Small intestine (tissue), 7 donors: ENCODE results near the gene TMED4. TPM values are rescaled to one million over a fixed set of nuclear protein-coding genes. Genes with fewer than 3 reads are reported as not detected.

Source experiments
- DNase-seq, 2 donors: peaks; one replicate each; pipeline versions ENCODE4 v3.0.0 to v3.0.0-alpha.2; 2013
- FAIRE-seq: peaks from 2 replicates; lab custom pipeline; 2012; peaks lifted over from hg19 to GRCh38; lab: Jason Lieb, UNC
- H3K27ac ChIP-seq, 3 donors: one replicate each; pipeline ENCODE4 v1.5.1; 2013; ENCODE audit warnings: low read length in 2 of 3, mild to moderate bottlenecking in 2 of 3, control low read depth in 1 of 3, inconsistent platforms in 1 of 3, low read depth in 1 of 3, moderate library complexity in 1 of 3
- H3K27me3 ChIP-seq, 3 donors: one replicate each; pipeline ENCODE4 v1.6.1; 2013; ENCODE audit warnings: low read length in 3 of 3, inconsistent platforms in 1 of 3; ENCODE audit not compliant: control insufficient read depth in 3 of 3, insufficient read depth in 3 of 3
- H3K36me3 ChIP-seq, 3 donors: one replicate each; pipeline ENCODE4 v1.6.1; 2013; ENCODE audit warnings: low read length in 3 of 3, inconsistent platforms in 1 of 3, low read depth in 1 of 3, mild to moderate bottlenecking in 1 of 3, moderate library complexity in 1 of 3; ENCODE audit not compliant: control insufficient read depth in 3 of 3, insufficient read depth in 2 of 3
- H3K4me1 ChIP-seq, 3 donors: one replicate each; pipeline ENCODE4 v1.6.1; 2013; ENCODE audit warnings: low read length in 2 of 3, inconsistent platforms in 1 of 3, low read depth in 1 of 3, mild to moderate bottlenecking in 1 of 3, moderate library complexity in 1 of 3; ENCODE audit not compliant: control insufficient read depth in 3 of 3, insufficient read depth in 2 of 3
- H3K4me3 ChIP-seq, 3 donors: one replicate each; pipeline ENCODE4 v1.5.1; 2013; ENCODE audit warnings: low read length in 3 of 3, control low read depth in 1 of 3, inconsistent platforms in 1 of 3, low read depth in 1 of 3, mild to moderate bottlenecking in 1 of 3, moderate library complexity in 1 of 3
- H3K9me3 ChIP-seq, 2 donors: one replicate each; pipeline ENCODE4 v1.6.1; 2013; ENCODE audit warnings: low read depth in 1 of 2, low read length in 1 of 2; ENCODE audit not compliant: control insufficient read depth in 2 of 2, insufficient read depth in 1 of 2
- WGBS, 3 donors: extraction: QIAGEN DNeasy Blood & Tissue Kit; methylation state at CpG; one replicate each; pipeline ENCODE4 v1.1.7; 2013; 5-methylcytosine and 5-hydroxymethylcytosine counted together
- polyA plus RNA-seq, 4 donors: library from polyadenylated mRNA; stranded (reverse) in 3 of 4; unstranded in 1 of 4; fragments of 200-250 nt in 3 of 4; fragments of 120-200 nt in 1 of 4; gene quantifications; one replicate each; pipeline versions ENCODE4 v1.2.1 to v1.2.3, GENCODE V29; 2013
- donor health status: healthy with polysubstance abuse.
- donor health status: control.
- donor health status: control.
- donor health status: Bipolar disorder and iron deficiency.
- donor health status: healthy.

The TMED4 gene
- polyA plus RNA-seq, 4 donors: 64.8 to 166 (median 80.0) TPM

GRCh38 chr7:44572771-44573170, 9.3 kb downstream of the TMED4 start:
- peaks cover 2 to 10% (median 4%) of the 10 kb centered on the region in 3 donors for H3K4me1 ChIP-seq
- H3K4me3 ChIP-seq: peak overlapping the region; percentile 76 to 90 (median 82)
- peaks cover 22 to 64% (median 23%) of the 10 kb centered on the region in 3 donors for H3K36me3 ChIP-seq
- no peak for DNase-seq
- H3K9me3 ChIP-seq: no peaks in the 10 kb centered on the region
- no peak for FAIRE-seq
- no peak overlapping the region for H3K27ac ChIP-seq
- WGBS, 3 donors: 38 to 63% (median 52%) methylated on average over 5 of the region's 5 CpGs
- no peaks in the 10 kb centered on the region for H3K27me3 ChIP-seq

- DNase-seq (no peak), FAIRE-seq (no peak)
- Histone ChIP-seq H3K9me3 (no peaks in the 10 kb centered on the region), H3K4me3 (no peak overlapping the region), H3K27ac (no peak overlapping the region), H3K36me3 (peaks cover 25 to 80% (median 28%) of the 10 kb centered on the region in 3 donors), H3K4me1 (peaks cover 2 to 17% (median 4%) of the 10 kb centered on the region in 3 donors), H3K27me3 (no peaks in the 10 kb centered on the region)
- 86 to 91% (median 88%) methylated on average over 9 of the region's 9 CpGs for WGBS, 3 donors
Observed at GRCh38 chr7:44569959-44570358, 12.1 kb downstream of the TMED4 start.

GRCh38 chr7:44568771-44569560, 13.1 kb downstream of the TMED4 start:
- H3K4me1 ChIP-seq: peaks cover 0 to 17% (median 4%) of the 10 kb centered on the region in 3 donors
- no peaks in the 10 kb centered on the region for H3K9me3 ChIP-seq
- no peak overlapping the region for H3K27ac ChIP-seq
- H3K36me3 ChIP-seq: peaks cover 25 to 90% (median 28%) of the 10 kb centered on the region in 3 donors
- 91 to 93% (median 92%) methylated on average over 17 of the region's 17 CpGs for WGBS, 3 donors
- no peak overlapping the region for H3K4me3 ChIP-seq
- DNase-seq: no peak
- no peak for FAIRE-seq
- H3K27me3 ChIP-seq: no peaks in the 10 kb centered on the region

DNA sequence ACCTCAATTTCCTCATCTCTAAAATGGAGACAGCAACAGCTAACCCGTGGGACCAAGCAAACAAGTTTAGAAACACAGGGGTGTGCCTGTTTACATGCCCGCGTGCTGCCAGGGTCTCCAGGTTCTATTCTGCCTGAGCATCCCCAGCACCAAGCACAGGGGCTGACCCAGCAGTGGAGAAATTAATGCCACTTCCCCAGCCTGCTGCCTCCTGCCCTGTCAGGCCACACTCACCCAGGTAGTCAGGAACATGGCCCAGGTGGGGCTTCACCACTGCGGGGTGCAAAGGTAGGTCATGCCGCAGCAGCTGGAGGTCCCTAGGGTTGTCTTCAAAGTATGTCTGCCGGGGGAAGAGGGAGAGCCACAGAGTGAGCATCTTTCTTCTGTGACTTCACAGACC, 14.1 kb downstream of the TMED4 start:
- WGBS, 3 donors: 88 to 95% (median 93%) methylated on average over 6 of the region's 6 CpGs
- H3K36me3 ChIP-seq: peaks cover 25 to 99% (median 28%) of the 10 kb centered on the region in 3 donors
- H3K27me3 ChIP-seq: no peaks in the 10 kb centered on the region
- no peak overlapping the region for H3K27ac ChIP-seq
- peaks cover 0 to 15% (median 6%) of the 10 kb centered on the region in 3 donors for H3K4me1 ChIP-seq
- no peak overlapping the region for H3K4me3 ChIP-seq
- no peak for FAIRE-seq
- DNase-seq: no peak
- no peaks in the 10 kb centered on the region for H3K9me3 ChIP-seq

GRCh38 chr7:44566680-44567079, 15.4 kb downstream of the TMED4 start:
- Histone ChIP-seq H3K4me1 (peaks cover 0 to 11% (median 6%) of the 10 kb centered on the region in 3 donors), H3K9me3 (no peaks in the 10 kb centered on the region), H3K27ac (no peak overlapping the region), H3K4me3 (no peak overlapping the region), H3K36me3 (peaks cover 25 to 87% (median 28%) of the 10 kb centered on the region in 3 donors), H3K27me3 (no peaks in the 10 kb centered on the region)
- FAIRE-seq: no peak
- peak in 1 of 2 donors; percentile 48 for DNase-seq
- 64 to 83% (median 74%) methylated on average over 5 of the region's 5 CpGs for WGBS, 3 donors

- FAIRE-seq: no peak
- DNase-seq: no peak
- Histone ChIP-seq H3K4me3 (no peak overlapping the region), H3K27me3 (no peaks in the 10 kb centered on the region), H3K27ac (peak overlapping the region in 2 of 3 donors; percentile 6 to 43), H3K4me1 (peaks cover 0 to 17% (median 8%) of the 10 kb centered on the region in 3 donors), H3K36me3 (peaks cover 23 to 80% (median 25%) of the 10 kb centered on the region in 3 donors), H3K9me3 (no peaks in the 10 kb centered on the region)
- 72 to 81% (median 77%) methylated on average over 14 to 16 of the region's 16 CpGs for WGBS, 3 donors
Observed at GRCh38 chr7:44565795-44566559, 16.1 kb downstream of the TMED4 start.

- no peak overlapping the region for H3K4me3 ChIP-seq
- FAIRE-seq: no peak
- peak overlapping the region in 1 of 3 donors; percentile 6 for H3K27ac ChIP-seq
- no peaks in the 10 kb centered on the region for H3K9me3 ChIP-seq
- H3K4me1 ChIP-seq: peaks cover 0 to 17% (median 8%) of the 10 kb centered on the region in 3 donors
- peak; percentile 77 to 83 for DNase-seq
- peaks cover 20 to 73% (median 20%) of the 10 kb centered on the region in 3 donors for H3K36me3 ChIP-seq
- H3K27me3 ChIP-seq: no peaks in the 10 kb centered on the region
- 53 to 61% (median 53%) methylated on average over 13 of the region's 13 CpGs for WGBS, 3 donors
Observed at GRCh38 chr7:44565097-44565794, 16.8 kb downstream of the TMED4 start.

GRCh38 chr7:44564606-44565005, 17.4 kb downstream of the TMED4 start:
- H3K36me3 ChIP-seq: peaks cover 17 to 66% (median 18%) of the 10 kb centered on the region in 3 donors
- FAIRE-seq: no peak

More at GRCh38 chr7:44564606-44565005, 17.4 kb downstream of the TMED4 start:
- WGBS, 3 donors: 85 to 92% (median 90%) methylated on average over 2 of the region's 2 CpGs
- Histone ChIP-seq H3K27me3 (no peaks in the 10 kb centered on the region), H3K9me3 (no peaks in the 10 kb centered on the region), H3K4me3 (no peak overlapping the region), H3K27ac (no peak overlapping the region), H3K4me1 (peaks cover 0 to 17% (median 8%) of the 10 kb centered on the region in 3 donors)
- DNase-seq: no peak
